ENCODE results near the gene SUPT20HL2. TPM values are rescaled to one million over a fixed set of nuclear protein-coding genes. Genes with fewer than 3 reads are reported as not detected.

The SUPT20HL2 gene
- total RNA-seq, 4 donors from 2014 or later = not detected

DNA sequence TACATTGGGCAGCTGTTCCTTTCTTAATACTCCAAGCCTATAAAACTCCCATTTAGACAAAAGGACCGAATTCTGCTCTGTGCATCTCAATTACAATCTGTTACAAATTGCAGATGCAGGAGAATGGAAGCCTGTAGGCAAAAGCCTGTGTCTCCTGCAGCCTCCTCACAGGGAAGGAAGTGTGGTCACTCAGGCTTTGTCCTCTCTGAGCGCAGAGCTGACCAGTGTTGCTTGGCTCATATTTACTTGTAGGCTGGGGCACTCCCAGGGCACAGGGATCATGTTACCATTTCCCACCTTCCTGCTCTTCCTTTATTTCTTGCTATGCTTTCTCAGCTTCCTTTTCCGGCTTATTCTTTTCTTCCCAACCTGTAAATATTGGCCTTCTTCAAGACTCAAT, 15.7 kb downstream of the SUPT20HL2 start:
- WGBS, 2 donors (ENCODE audit: low coverage in 1 of 2) = 67 to 75% methylated on average over 1 of the region's 3 CpGs
- TF ChIP-seq EP300 (IDR thresholded peaks at IDR 0.05) (no peak), POLR2A (IDR thresholded peaks at IDR 0.05) (no peak), POLR2AphosphoS5 (IDR thresholded peaks at IDR 0.05) (no peak)
- TF ChIP-seq, protein P1, sequence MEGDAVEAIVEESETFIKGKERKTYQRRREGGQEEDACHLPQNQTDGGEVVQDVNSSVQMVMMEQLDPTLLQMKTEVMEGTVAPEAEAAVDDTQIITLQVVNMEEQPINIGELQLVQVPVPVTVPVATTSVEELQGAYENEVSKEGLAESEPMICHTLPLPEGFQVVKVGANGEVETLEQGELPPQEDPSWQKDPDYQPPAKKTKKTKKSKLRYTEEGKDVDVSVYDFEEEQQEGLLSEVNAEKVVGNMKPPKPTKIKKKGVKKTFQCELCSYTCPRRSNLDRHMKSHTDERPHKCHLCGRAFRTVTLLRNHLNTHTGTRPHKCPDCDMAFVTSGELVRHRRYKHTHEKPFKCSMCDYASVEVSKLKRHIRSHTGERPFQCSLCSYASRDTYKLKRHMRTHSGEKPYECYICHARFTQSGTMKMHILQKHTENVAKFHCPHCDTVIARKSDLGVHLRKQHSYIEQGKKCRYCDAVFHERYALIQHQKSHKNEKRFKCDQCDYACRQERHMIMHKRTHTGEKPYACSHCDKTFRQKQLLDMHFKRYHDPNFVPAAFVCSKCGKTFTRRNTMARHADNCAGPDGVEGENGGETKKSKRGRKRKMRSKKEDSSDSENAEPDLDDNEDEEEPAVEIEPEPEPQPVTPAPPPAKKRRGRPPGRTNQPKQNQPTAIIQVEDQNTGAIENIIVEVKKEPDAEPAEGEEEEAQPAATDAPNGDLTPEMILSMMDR (IDR thresholded peaks at IDR 0.05) = no peak
- Histone ChIP-seq H3K36me3 (no peaks in the 10 kb centered on the region), H3K27ac (no peak overlapping the region), H3K9me3 (no peaks in the 10 kb centered on the region), H3K4me1 (peaks cover 0 to 3% (median 0%) of the 10 kb centered on the region in 3 donors), H3K4me3 (no peak overlapping the region), H3K27me3 (no peaks in the 10 kb centered on the region)
- ATAC-seq = no peak

DNA sequence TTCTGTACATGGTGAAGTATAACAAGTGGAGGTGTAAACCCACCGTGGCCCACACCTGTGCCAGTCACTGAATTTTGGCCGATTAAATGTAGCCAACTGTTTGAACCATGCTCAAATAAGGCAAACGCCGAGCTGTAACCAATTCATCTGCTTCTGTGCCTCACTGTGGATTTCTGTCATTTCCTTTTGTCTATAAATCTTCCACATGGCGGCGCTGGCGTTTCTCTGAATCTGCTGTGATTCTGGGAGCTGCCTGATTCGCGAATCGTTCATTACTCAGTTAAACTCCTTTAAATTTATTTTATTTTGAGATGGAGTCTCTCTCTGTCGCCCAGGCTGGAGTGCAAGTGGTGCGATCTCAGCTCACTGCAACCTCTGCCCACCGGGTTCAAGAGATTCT, 19.2 kb downstream of the SUPT20HL2 start:
- Histone ChIP-seq H3K9me3 (no peaks in the 10 kb centered on the region), H3K4me1 (peaks cover 4 to 21% (median 6%) of the 10 kb centered on the region in 3 donors), H3K27ac (peak overlapping the region in 1 of 4 donors; percentile 78), H3K36me3 (no peaks in the 10 kb centered on the region), H3K4me3 (no peak overlapping the region), H3K27me3 (no peaks in the 10 kb centered on the region)
- no peak for ATAC-seq
- 49 to 68% methylated on average over 8 to 12 of the region's 13 CpGs for WGBS, 2 donors (ENCODE audit: low coverage in 1 of 2)
- TF ChIP-seq, protein P1 (IDR thresholded peaks at IDR 0.05) = peak in 1 of 4 experiments; percentile 12
- TF ChIP-seq EP300 (IDR thresholded peaks at IDR 0.05) (no peak), POLR2AphosphoS5 (IDR thresholded peaks at IDR 0.05) (no peak), POLR2A (IDR thresholded peaks at IDR 0.05) (no peak)

DNA sequence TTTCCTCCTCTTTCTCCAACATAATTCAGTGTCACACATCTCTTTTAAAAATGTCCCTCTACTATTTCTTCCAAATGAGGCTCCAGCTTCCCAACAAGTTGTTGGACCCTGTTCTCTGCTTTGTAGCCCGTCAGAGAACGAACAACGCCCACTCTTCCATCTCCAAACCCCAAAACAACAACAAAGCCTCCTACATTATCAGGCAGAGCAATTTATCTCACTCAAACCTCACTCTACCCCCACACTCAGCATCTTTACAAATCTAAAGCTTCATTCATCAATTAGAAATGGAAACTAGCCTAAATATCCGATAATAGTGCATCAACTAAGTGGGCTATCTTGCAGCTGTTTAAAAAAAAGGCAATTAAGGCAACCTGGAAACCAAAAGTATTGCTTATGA, 20.5 kb downstream of the SUPT20HL2 start:
- TF ChIP-seq, protein P1 (IDR thresholded peaks at IDR 0.05) = no peak
- TF ChIP-seq POLR2AphosphoS5 (IDR thresholded peaks at IDR 0.05) = no peak
- no peak for TF ChIP-seq EP300 (IDR thresholded peaks at IDR 0.05)
- no peak for TF ChIP-seq POLR2A (IDR thresholded peaks at IDR 0.05)
- 73 to 78% methylated on average over 3 to 4 of the region's 4 CpGs for WGBS, 2 donors (ENCODE audit: low coverage in 1 of 2)
- peaks cover 4 to 21% (median 6%) of the 10 kb centered on the region in 3 donors for H3K4me1 ChIP-seq
- no peaks in the 10 kb centered on the region for H3K36me3 ChIP-seq
- ATAC-seq = no peak
- no peaks in the 10 kb centered on the region for H3K27me3 ChIP-seq
- peak overlapping the region; percentile 31 to 83 (median 76) for H3K27ac ChIP-seq
- H3K4me3 ChIP-seq = no peak overlapping the region
- no peaks in the 10 kb centered on the region for H3K9me3 ChIP-seq

DNA sequence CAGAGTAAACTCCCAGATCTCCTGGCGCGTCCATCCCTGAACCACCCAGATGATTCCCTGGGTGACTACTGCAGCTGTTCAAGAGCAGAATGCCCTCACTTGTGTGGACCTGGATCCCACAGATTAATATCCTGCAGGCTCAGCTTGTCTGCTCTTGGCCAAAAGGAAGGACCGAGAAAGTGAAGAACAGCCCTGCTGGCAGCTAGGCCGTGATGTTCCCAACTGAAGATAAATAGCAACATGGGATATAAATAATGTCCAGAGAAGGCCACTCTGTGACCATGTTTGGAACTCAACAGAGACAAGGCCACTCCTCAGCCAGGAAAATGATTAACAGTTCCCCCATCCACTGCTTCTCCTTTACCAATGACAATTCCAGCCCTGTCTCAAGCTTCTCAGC, 21.5 kb downstream of the SUPT20HL2 start:
- 36% methylated on average over 3 of the region's 4 CpGs; no CpG with 5 or more reads in 1 of the 2 donors for WGBS, 2 donors (ENCODE audit: low coverage in 1 of 2)
- no peaks in the 10 kb centered on the region for H3K27me3 ChIP-seq
- H3K36me3 ChIP-seq = no peaks in the 10 kb centered on the region
- H3K4me3 ChIP-seq = no peak overlapping the region
- peaks cover 4 to 21% (median 6%) of the 10 kb centered on the region in 3 donors for H3K4me1 ChIP-seq
- TF ChIP-seq POLR2A (IDR thresholded peaks at IDR 0.05) (no peak), POLR2AphosphoS5 (IDR thresholded peaks at IDR 0.05) (no peak), EP300 (IDR thresholded peaks at IDR 0.05) (no peak)
- TF ChIP-seq, protein P1 (IDR thresholded peaks at IDR 0.05) = no peak
- no peaks in the 10 kb centered on the region for H3K9me3 ChIP-seq
- H3K27ac ChIP-seq = peak overlapping the region; percentile 69 to 83 (median 76)
- ATAC-seq = peak; percentile 66

GRCh38 chrX:24285082-24285481, 28.8 kb downstream of the SUPT20HL2 start:
- no peak overlapping the region for H3K27ac ChIP-seq
- H3K4me3 ChIP-seq = no peak overlapping the region
- TF ChIP-seq, protein P1 (IDR thresholded peaks at IDR 0.05) = no peak
- TF ChIP-seq EP300 (IDR thresholded peaks at IDR 0.05) (no peak), POLR2A (IDR thresholded peaks at IDR 0.05) (no peak), POLR2AphosphoS5 (IDR thresholded peaks at IDR 0.05) (no peak)
- no peaks in the 10 kb centered on the region for H3K36me3 ChIP-seq
- no peak for ATAC-seq
- H3K9me3 ChIP-seq = no peaks in the 10 kb centered on the region
- H3K4me1 ChIP-seq = peaks cover 0 to 23% (median 0%) of the 10 kb centered on the region in 3 donors
- 80 to 84% methylated on average over 3 to 4 of the region's 5 CpGs for WGBS, 2 donors (ENCODE audit: low coverage in 1 of 2)
- no peaks in the 10 kb centered on the region for H3K27me3 ChIP-seq

Measured in gastroesophageal sphincter (tissue), 4 donors.